ENCODE measurements around the gene RIN3.

DNA sequence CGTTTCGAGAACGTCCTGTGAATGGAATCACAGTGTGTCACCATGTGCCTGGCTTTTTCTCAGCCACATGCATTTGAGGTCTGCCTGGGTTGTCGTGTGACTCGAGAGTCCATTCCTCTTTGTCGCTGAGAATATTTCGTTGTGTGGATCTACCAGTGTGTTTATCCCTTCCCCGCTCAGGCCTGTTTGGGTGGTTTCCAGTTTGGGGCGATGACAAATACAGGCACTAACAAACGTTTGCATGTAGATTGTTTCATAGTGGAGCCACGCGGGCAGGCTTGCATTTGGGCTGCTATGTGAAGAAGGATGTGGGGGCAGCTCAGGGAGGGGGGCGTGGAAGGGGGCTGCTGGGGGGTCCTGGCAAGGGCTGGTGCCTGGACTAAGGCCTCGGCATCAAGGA is 14.1 kb downstream of the RIN3 start:
- TF ChIP-seq, protein P1, sequence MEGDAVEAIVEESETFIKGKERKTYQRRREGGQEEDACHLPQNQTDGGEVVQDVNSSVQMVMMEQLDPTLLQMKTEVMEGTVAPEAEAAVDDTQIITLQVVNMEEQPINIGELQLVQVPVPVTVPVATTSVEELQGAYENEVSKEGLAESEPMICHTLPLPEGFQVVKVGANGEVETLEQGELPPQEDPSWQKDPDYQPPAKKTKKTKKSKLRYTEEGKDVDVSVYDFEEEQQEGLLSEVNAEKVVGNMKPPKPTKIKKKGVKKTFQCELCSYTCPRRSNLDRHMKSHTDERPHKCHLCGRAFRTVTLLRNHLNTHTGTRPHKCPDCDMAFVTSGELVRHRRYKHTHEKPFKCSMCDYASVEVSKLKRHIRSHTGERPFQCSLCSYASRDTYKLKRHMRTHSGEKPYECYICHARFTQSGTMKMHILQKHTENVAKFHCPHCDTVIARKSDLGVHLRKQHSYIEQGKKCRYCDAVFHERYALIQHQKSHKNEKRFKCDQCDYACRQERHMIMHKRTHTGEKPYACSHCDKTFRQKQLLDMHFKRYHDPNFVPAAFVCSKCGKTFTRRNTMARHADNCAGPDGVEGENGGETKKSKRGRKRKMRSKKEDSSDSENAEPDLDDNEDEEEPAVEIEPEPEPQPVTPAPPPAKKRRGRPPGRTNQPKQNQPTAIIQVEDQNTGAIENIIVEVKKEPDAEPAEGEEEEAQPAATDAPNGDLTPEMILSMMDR (conservative IDR thresholded peaks at IDR 0.05; ENCODE audit: low read depth, low read length), result no peak
- no peak for TF ChIP-seq EZH2 (IDR thresholded peaks at IDR 0.05; ENCODE audit: low read length, unreplicated experiment)

Measured in PC-3 (cell line).